NCI-H1105 treated with DMSO at 0.1 percent for 48 hours (cell line): Measurements from ENCODE around the gene UBE2U.
A peak's percentile ranks its signal among the peaks of the same experiment; 100 is the strongest.

ENCODE experiments used
- DNase-seq: peaks from one replicate; lab custom pipeline; 2025; lab: John Stamatoyannopoulos, UW

UBE2U gene

GRCh38 chr1:64295136-64295535 is 91.7 kb downstream of the UBE2U start:
- no peak for DNase-seq

- DNase-seq: no peak
Measured at GRCh38 chr1:64295561-64295960, 92.1 kb downstream of the UBE2U start.

GRCh38 chr1:64296459-64296858 is 93.0 kb downstream of the UBE2U start:
- no peak for DNase-seq

- no peak for DNase-seq
Measured at GRCh38 chr1:64302194-64302593, 98.8 kb downstream of the UBE2U start.

- DNase-seq: no peak
Measured at GRCh38 chr1:64302971-64303370, 99.5 kb downstream of the UBE2U start.

- no peak for DNase-seq
Measured at GRCh38 chr1:64304823-64305222, 101.4 kb downstream of the UBE2U start.

GRCh38 chr1:64308866-64309265 is 105.4 kb downstream of the UBE2U start:
- DNase-seq: no peak

GRCh38 chr1:64309431-64309831 is 106.0 kb downstream of the UBE2U start:
- no peak for DNase-seq

GRCh38 chr1:64310760-64311159 is 107.3 kb downstream of the UBE2U start:
- no peak for DNase-seq

- peak; percentile 17 for DNase-seq
Measured at GRCh38 chr1:64312431-64312830, 109.0 kb downstream of the UBE2U start.

GRCh38 chr1:64315402-64315801 is 112.0 kb downstream of the UBE2U start:
- DNase-seq: no peak
